ENCODE results near the gene KLHL6. TPM values are rescaled to one million over a fixed set of nuclear protein-coding genes. Genes with fewer than 3 reads are reported as not detected.
A peak's percentile ranks its signal among the peaks of the same experiment; 100 is the strongest.

Gene KLHL6
- total RNA-seq, 2 donors from 2014 or later = 0.33 to 0.40 TPM

DNA sequence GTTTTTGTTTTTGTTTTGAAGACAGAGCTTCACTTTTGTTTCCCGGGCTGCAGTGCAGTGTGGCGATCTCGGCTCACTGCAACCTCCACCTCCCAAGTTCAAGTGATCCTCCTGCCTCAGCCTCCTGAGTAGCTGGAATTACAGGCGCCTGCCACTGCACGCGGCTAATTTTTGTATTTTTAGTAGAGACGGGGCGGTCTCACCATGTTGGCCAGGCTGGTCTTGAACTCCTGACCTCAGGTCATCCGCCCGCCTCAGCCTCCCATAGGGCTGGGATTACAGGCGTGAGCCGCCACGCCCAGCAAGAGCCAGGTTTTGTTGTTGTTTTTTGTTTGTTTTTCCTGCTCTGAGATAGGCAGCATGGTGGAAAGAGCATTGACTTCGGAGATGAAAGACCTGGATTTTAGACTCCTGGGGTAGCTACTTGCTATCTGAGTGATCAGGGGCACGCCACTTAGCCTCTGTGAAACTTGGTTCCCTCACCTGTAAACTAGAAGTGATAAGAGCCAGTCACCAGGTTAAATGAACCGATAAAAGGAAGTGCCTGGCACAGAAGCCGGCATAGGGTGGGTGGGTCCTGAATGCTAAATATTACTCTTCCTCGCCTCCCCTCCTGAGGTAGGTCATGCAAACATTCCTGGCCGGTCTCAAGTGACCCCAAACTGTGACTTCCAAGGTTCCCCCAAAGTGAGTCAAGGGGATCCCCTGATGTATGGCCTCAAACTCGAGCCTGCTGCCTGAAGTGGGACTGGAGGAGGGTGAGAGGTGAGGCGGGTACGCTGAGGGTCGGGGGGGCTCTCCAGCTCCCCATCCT is 64.2 kb downstream of the KLHL6 start:
- Histone ChIP-seq H3K4me1 (ENCODE audit: control insufficient read depth, insufficient read depth, low read length) (peaks cover 7% of the 10 kb centered on the region), H3K9me3 (ENCODE audit: control insufficient read depth, low read length) (no peaks in the 10 kb centered on the region), H3K36me3 (ENCODE audit: control insufficient read depth, insufficient read depth, low read length) (no peaks in the 10 kb centered on the region), H3K27me3 (ENCODE audit: control insufficient read depth, insufficient read depth, low read length, poor library complexity, severe bottlenecking) (no peaks in the 10 kb centered on the region), H3K9ac (ENCODE audit: extremely low read depth, low read length, poor library complexity, severe bottlenecking) (no peak overlapping the region), H3K4me3 (ENCODE audit: low read length) (no peak overlapping the region), H3K27ac (ENCODE audit: low read depth, low read length) (no peak overlapping the region)
- Mint-ChIP-seq H3K9me3 (no peaks in the 10 kb centered on the region), H3K27ac (no peak overlapping the region), H3K4me3 (no peak overlapping the region), H3K36me3 (ENCODE audit: low read depth) (no peaks in the 10 kb centered on the region), H3K27me3 (ENCODE audit: insufficient read depth) (peaks cover 2% of the 10 kb centered on the region), H3K4me1 (peaks cover 8% of the 10 kb centered on the region)
- WGBS, 2 experiments (ENCODE audit: insufficient coverage in 1 of 2, insufficient read length in 1 of 2) = 92 to 94% methylated on average over 17 to 23 of the region's 23 CpGs
- DNase-seq = no peak
- TF ChIP-seq, protein P1, sequence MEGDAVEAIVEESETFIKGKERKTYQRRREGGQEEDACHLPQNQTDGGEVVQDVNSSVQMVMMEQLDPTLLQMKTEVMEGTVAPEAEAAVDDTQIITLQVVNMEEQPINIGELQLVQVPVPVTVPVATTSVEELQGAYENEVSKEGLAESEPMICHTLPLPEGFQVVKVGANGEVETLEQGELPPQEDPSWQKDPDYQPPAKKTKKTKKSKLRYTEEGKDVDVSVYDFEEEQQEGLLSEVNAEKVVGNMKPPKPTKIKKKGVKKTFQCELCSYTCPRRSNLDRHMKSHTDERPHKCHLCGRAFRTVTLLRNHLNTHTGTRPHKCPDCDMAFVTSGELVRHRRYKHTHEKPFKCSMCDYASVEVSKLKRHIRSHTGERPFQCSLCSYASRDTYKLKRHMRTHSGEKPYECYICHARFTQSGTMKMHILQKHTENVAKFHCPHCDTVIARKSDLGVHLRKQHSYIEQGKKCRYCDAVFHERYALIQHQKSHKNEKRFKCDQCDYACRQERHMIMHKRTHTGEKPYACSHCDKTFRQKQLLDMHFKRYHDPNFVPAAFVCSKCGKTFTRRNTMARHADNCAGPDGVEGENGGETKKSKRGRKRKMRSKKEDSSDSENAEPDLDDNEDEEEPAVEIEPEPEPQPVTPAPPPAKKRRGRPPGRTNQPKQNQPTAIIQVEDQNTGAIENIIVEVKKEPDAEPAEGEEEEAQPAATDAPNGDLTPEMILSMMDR (conservative IDR thresholded peaks at IDR 0.05) = no peak

DNA sequence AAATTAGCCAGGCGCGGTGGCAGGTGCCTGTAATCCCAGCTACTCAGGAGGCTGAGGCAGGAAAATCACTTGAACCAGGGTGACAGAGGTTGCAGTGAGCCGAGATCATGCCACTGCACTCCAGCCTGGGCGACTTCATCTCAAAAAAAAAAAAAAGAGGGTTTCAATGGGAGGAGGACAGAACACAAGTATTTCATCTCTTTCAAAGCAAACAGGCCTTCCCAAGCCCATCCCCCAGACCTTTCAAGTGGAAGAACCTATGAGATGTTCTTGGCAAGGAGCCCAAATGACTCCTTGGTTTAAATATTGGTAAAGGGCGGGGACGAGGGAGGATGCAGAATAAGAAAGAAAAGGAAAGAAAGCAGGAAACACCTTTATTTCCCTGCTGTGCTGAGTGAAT is 64.9 kb downstream of the KLHL6 start:
- Mint-ChIP-seq H3K36me3 (ENCODE audit: low read depth) (no peaks in the 10 kb centered on the region), H3K27me3 (ENCODE audit: insufficient read depth) (peaks cover 2% of the 10 kb centered on the region), H3K27ac (no peak overlapping the region), H3K9me3 (no peaks in the 10 kb centered on the region), H3K4me3 (no peak overlapping the region), H3K4me1 (peaks cover 15% of the 10 kb centered on the region)
- Histone ChIP-seq H3K9ac (ENCODE audit: extremely low read depth, low read length, poor library complexity, severe bottlenecking) (no peak overlapping the region), H3K4me1 (ENCODE audit: control insufficient read depth, insufficient read depth, low read length) (peaks cover 12% of the 10 kb centered on the region), H3K36me3 (ENCODE audit: control insufficient read depth, insufficient read depth, low read length) (no peaks in the 10 kb centered on the region), H3K9me3 (ENCODE audit: control insufficient read depth, low read length) (no peaks in the 10 kb centered on the region), H3K27me3 (ENCODE audit: control insufficient read depth, insufficient read depth, low read length, poor library complexity, severe bottlenecking) (no peaks in the 10 kb centered on the region), H3K4me3 (ENCODE audit: low read length) (no peak overlapping the region), H3K27ac (ENCODE audit: low read depth, low read length) (no peak overlapping the region)
- 86 to 91% methylated on average over 5 to 6 of the region's 6 CpGs for WGBS, 2 experiments (ENCODE audit: insufficient coverage in 1 of 2, insufficient read length in 1 of 2)
- TF ChIP-seq, protein P1 (conservative IDR thresholded peaks at IDR 0.05) = no peak
- peak; percentile 42 for DNase-seq

DNA sequence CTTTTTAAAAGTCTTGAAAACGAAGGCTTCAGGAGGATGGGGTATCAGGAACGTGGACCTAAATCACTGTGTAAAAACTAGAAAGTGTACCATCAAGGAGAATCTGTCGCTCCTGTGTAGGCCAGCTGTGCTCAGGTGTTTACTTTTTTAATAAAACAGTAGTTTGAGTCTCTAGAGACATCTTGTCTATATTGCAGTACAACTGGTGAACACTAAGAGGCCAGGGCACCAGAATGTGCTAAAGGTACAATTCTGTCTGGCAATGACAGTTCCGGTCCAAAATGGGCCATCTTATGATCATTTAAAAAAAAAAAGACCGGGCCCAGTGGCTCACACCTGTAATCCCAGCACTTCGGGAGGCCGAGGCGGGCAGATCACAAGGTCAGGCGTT is 65.3 kb downstream of the KLHL6 start:
- H3K4me1 ChIP-seq (ENCODE audit: control insufficient read depth, insufficient read depth, low read length) = peaks cover 12% of the 10 kb centered on the region
- H3K4me3 Mint-ChIP-seq = no peak overlapping the region
- peaks cover 18% of the 10 kb centered on the region for H3K4me1 Mint-ChIP-seq
- H3K36me3 ChIP-seq (ENCODE audit: control insufficient read depth, insufficient read depth, low read length) = no peaks in the 10 kb centered on the region
- peak; percentile 4 for DNase-seq
- H3K9me3 ChIP-seq (ENCODE audit: control insufficient read depth, low read length) = no peaks in the 10 kb centered on the region
- H3K36me3 Mint-ChIP-seq (ENCODE audit: low read depth) = no peaks in the 10 kb centered on the region
- H3K9me3 Mint-ChIP-seq = no peaks in the 10 kb centered on the region
- 94 to 96% methylated on average over 8 to 9 of the region's 9 CpGs for WGBS, 2 experiments (ENCODE audit: insufficient coverage in 1 of 2, insufficient read length in 1 of 2)
- no peak overlapping the region for H3K27ac ChIP-seq (ENCODE audit: low read depth, low read length)
- H3K27me3 ChIP-seq (ENCODE audit: control insufficient read depth, insufficient read depth, low read length, poor library complexity, severe bottlenecking) = no peaks in the 10 kb centered on the region
- H3K9ac ChIP-seq (ENCODE audit: extremely low read depth, low read length, poor library complexity, severe bottlenecking) = no peak overlapping the region
- H3K4me3 ChIP-seq (ENCODE audit: low read length) = no peak overlapping the region
- H3K27me3 Mint-ChIP-seq (ENCODE audit: insufficient read depth) = peaks cover 2% of the 10 kb centered on the region
- TF ChIP-seq, protein P1 (conservative IDR thresholded peaks at IDR 0.05) = no peak
- H3K27ac Mint-ChIP-seq = no peak overlapping the region
